ENCODE results near the gene PKP4. TPM values are rescaled to one million over a fixed set of nuclear protein-coding genes. Genes with fewer than 3 reads are reported as not detected.

The PKP4 gene
- total RNA-seq, 1 donor from 2014 or later: 42.4 TPM

- DNase-seq (ENCODE audit: low spot score): no peak
These were observed 40.2 kb downstream of the PKP4 start for GRCh38 chr2:158496986-158497385.

GRCh38 chr2:158497486-158497885 lies 40.7 kb downstream of the PKP4 start:
- no peak for DNase-seq (ENCODE audit: low spot score)

- no peak for DNase-seq (ENCODE audit: low spot score)
These were observed 41.4 kb downstream of the PKP4 start for GRCh38 chr2:158498043-158498748.

GRCh38 chr2:158498749-158499136 lies 42.0 kb downstream of the PKP4 start:
- no peak for DNase-seq (ENCODE audit: low spot score)

DNA sequence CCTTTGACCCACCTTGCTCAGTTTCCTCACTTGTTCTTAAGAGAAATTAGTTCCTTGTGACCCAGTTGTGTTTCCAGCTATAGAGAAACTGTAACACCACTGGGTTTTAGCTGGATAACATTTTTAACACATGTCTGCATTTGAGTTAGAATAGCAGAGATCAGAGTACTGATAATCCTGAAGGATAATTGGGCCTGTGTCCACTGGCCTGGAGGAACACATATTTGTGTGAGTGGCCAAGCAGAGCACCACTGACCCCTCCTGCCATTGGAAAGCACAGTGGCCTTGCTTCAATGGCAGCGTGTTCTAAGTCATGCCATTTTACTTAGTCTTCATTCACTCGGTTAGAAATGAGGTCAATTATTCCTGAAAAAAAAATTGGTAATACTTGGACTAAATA lies 42.6 kb downstream of the PKP4 start:
- DNase-seq (ENCODE audit: low spot score): no peak

GRCh38 chr2:158500333-158500732 lies 43.6 kb downstream of the PKP4 start:
- no peak for DNase-seq (ENCODE audit: low spot score)

- DNase-seq (ENCODE audit: low spot score): no peak
These were observed 44.5 kb downstream of the PKP4 start for GRCh38 chr2:158501301-158501700.

- no peak for DNase-seq (ENCODE audit: low spot score)
These were observed 46.2 kb downstream of the PKP4 start for GRCh38 chr2:158502974-158503373.

- no peak for DNase-seq (ENCODE audit: low spot score)
These were observed 47.3 kb downstream of the PKP4 start for GRCh38 chr2:158504088-158504487.

DNA sequence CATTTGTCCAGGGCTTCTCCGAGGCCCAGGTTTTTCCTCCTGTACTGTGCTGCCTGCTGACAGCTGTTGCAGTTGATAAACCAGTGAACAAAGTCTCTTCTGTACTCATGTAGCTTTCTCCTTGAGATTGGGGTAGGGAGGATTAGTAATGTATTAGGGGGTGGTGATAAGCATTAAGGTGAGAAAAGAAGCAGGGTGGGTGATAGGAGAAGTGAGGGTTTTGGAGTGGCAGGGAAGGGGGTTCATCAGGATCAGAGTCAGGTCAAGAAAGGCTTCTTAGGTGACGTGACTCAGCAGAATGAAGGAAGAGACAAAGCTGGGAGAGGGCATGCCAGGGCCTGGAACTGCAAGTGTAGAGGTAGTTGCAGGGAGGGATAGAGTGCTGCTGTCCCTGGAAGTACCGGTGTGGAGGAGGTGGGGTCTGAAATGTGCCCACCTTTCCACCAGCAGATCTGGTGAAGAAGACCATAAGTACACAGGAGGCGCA lies 48.7 kb downstream of the PKP4 start:
- DNase-seq (ENCODE audit: low spot score): no peak

GRCh38 chr2:158507141-158507540 lies 50.4 kb downstream of the PKP4 start:
- no peak for DNase-seq (ENCODE audit: low spot score)

- DNase-seq (ENCODE audit: low spot score): no peak
These were observed 50.9 kb downstream of the PKP4 start for GRCh38 chr2:158507679-158508078.

GRCh38 chr2:158509928-158510797 lies 53.4 kb downstream of the PKP4 start:
- no peak for DNase-seq (ENCODE audit: low spot score)

- no peak for DNase-seq (ENCODE audit: low spot score)
These were observed 54.1 kb downstream of the PKP4 start for GRCh38 chr2:158510887-158511286.

GRCh38 chr2:158511706-158512105 lies 55.0 kb downstream of the PKP4 start:
- DNase-seq (ENCODE audit: low spot score): no peak

DNA sequence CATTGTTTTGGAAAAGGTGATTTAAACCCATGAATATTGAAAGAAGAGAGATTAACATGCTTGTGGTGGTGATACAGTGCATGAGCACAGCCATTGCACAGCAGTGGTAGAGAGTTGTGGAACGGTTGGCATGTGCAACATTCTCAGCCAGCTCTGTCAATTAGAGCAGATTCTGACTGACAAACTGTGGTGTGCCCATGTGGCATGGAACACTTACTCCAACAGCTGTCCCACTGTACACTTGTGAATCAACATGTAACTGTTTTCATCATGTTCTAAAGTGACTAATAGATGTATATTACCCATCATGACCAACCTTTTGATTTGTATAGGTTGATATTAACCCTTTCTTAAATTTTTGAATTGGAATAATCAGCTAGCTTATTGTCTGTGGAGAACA lies 55.6 kb downstream of the PKP4 start:
- DNase-seq (ENCODE audit: low spot score): no peak

DNA sequence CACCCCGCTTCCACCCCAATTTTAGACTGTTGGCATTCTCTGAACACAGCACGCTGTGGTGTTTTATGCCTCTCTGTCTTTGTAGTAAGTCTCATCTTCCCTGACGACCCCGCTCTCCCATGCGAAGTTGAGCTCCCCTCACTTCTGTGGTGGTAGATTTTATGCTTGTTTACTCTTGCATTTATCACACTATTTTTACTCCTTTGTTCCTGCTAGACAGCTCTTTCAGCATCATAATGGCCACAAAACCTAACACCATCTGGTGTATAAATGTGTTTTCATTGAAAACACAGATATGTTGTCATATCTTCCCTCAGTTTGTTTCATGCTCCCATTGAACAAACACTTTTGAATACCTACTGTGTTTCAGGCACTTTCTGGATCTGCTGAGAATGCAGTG lies 57.1 kb downstream of the PKP4 start:
- no peak for DNase-seq (ENCODE audit: low spot score)

GRCh38 chr2:158518084-158518483 lies 61.3 kb downstream of the PKP4 start:
- no peak for DNase-seq (ENCODE audit: low spot score)

DNA sequence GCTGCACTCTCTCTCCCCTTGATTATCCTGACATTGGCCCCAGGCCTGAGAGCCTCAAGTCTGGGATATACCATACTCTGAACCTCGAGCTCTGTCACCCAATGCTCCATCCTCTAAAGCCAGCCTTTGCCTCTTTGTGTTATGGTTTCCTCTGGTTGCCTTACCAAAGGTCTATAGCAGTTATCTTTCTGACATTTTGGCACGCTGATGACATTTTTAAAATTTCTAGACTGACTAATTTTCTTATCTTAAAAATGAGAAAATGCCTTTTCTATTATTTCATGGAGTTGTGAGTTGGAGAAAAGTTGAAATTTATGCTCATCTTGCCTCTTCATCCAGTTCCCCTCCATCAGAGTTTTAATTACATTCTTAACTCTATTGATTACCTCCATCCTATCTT lies 62.7 kb downstream of the PKP4 start:
- DNase-seq (ENCODE audit: low spot score): no peak

DNA sequence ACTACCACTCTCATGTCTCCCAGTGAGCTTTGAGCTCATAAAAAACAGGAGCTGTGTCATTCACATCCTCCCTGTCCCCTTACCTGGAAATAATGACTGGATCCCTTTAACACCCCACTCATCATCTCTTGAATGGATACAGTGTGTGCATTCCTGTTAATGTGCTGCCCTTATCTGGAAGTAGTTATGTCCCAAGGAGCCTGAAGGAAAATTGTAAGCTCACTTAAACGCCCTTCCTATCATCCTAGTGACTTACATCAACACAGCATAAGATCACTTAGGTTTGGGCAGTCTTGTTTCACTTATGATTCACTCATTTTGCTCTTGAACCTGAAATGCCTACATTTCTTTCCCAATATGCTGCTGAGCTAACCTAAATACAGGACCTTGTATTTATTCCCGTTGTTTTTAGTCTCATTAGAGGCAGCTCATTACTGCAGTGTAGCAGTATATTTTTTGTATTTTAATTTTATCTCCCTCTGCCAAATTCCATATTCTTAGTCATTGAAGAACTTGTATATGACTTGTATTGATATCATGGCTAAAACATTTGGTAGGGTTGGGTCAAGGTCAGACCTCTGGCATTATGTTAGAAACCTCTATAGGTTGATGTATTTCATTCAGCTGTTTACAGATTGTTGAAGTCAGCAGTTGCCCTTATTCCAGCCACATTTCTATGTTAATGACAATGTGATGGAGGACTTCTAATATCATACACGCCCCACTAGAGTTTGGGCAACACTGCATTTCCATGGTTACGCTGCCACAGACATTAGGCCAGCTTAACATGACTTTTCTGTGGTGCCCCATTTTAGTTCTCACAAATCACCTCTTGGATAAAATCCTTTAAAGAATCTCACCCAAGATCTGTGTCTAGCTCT lies 72.9 kb downstream of the PKP4 start:
- no peak for DNase-seq (ENCODE audit: low spot score)

DNA sequence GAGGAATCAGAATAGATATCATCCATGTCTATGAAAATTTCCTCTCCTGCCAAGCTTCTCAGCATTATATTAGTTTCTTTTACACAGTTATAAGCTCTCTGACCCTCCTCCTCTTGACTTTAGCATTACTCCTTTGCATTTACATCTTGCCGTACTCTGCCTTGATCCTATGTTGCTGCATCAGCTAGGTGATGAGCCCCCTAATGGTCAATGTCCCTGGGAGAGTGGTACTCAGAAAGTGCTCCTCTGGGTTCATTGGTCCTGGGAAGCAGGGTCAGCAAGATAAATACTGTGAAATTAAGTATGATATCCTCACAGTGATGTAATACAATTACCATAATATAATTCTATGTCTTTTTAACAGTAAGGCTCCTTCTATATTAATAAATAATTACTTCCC lies 74.1 kb downstream of the PKP4 start:
- no peak for DNase-seq (ENCODE audit: low spot score)

DNA sequence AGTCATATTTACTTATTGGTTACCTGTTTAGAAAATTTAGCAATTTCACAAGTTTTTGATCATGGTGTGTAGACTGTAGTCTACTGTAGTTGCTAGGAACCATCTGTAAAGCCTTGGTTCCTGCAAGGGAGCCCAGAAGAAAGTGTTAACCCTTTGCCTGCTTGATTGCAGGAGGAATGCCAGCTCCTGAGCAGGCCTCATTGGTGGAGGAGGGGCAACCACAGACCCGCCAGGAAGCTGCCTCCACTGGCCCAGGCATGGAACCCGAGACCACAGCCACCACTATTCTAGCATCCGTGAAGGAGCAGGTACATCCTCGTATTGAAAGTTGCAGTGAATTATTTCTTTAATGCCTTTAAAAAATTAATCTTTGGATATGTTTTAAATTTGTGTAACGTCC lies 76.3 kb downstream of the PKP4 start:
- DNase-seq (ENCODE audit: low spot score): no peak

All from mesenteric fat pad (tissue), 1 donor.